HS-5 (cell line): Measurements from ENCODE around the gene GLMP.
A peak's percentile ranks its signal among the peaks of the same experiment; 100 is the strongest.

ENCODE experiments used
- DNase-seq: peaks from one replicate; pipeline ENCODE4 v3.0.0-alpha.2; 2012; ENCODE audit warnings: low read depth

Gene GLMP

GRCh38 chr1:156285437-156285836 is 10.0 kb downstream of the GLMP start:
- DNase-seq: no peak

- DNase-seq: no peak
Observed at GRCh38 chr1:156284757-156285156, 10.7 kb downstream of the GLMP start.

- DNase-seq: no peak
Observed at GRCh38 chr1:156284112-156284511, 11.4 kb downstream of the GLMP start, which contains the start of gene TMEM79. TMEM79 (plus strand) TSS chr1:156284325; CDS start chr1:156285227, 902 bp downstream.

GRCh38 chr1:156283521-156283920 is 12.0 kb downstream of the GLMP start:
- no peak for DNase-seq

- DNase-seq: peak; percentile 96
Observed at GRCh38 chr1:156282479-156283222, 12.8 kb downstream of the GLMP start, which contains the start of gene SMG5. SMG5 (minus strand) TSS chr1:156282825; CDS start chr1:156282680, 145 bp downstream.

GRCh38 chr1:156281693-156282478 is 13.6 kb downstream of the GLMP start:
- no peak for DNase-seq

GRCh38 chr1:156281281-156281680 is 14.2 kb downstream of the GLMP start:
- DNase-seq: no peak

- DNase-seq: no peak
Observed at GRCh38 chr1:156279837-156280236, 15.6 kb downstream of the GLMP start.

- DNase-seq: no peak
Observed at GRCh38 chr1:156276966-156277381, 18.5 kb downstream of the GLMP start.

GRCh38 chr1:156276532-156276931 is 18.9 kb downstream of the GLMP start:
- DNase-seq: no peak

- no peak for DNase-seq
Observed at GRCh38 chr1:156270314-156270713, 25.2 kb downstream of the GLMP start.

- DNase-seq: no peak
Observed at GRCh38 chr1:156268336-156268735, 27.1 kb downstream of the GLMP start.

GRCh38 chr1:156266051-156266450 is 29.4 kb downstream of the GLMP start:
- DNase-seq: no peak

GRCh38 chr1:156263288-156263655 is 32.2 kb downstream of the GLMP start:
- no peak for DNase-seq

GRCh38 chr1:156262461-156263287 is 32.8 kb downstream of the GLMP start:
- DNase-seq: peak; percentile 83

GRCh38 chr1:156260896-156261295 is 34.6 kb downstream of the GLMP start:
- no peak for DNase-seq

- no peak for DNase-seq
Observed at GRCh38 chr1:156259805-156260204, 35.7 kb downstream of the GLMP start.

- DNase-seq: no peak
Observed at GRCh38 chr1:156258859-156259258, 36.6 kb downstream of the GLMP start.

GRCh38 chr1:156257711-156258110 is 37.8 kb downstream of the GLMP start:
- DNase-seq: no peak

- DNase-seq: no peak
Observed at GRCh38 chr1:156253634-156254033, 41.8 kb downstream of the GLMP start.

- DNase-seq: no peak
Observed at GRCh38 chr1:156251527-156251926, 44.0 kb downstream of the GLMP start.

GRCh38 chr1:156249593-156249992 is 45.9 kb downstream of the GLMP start:
- DNase-seq: no peak
